BLaER1 (cell line): ENCODE data around the gene AADAC.
"Not testable (repeated sequence)": the region's sequence is repeated elsewhere in the genome, so short reads cannot be mapped to it uniquely, and the experiment has no call there.

Experiments
- H3K27ac ChIP-seq: shearing (Covaris generic); formaldehyde crosslinking; 2 replicates; pipeline ENCODE4 v1.8.1; 2022
- H3K27me3 ChIP-seq: shearing (Covaris generic); formaldehyde crosslinking; 2 replicates; pipeline ENCODE4 v1.8.1; 2022
- H3K36me3 ChIP-seq: shearing (Covaris generic); formaldehyde crosslinking; 2 replicates; pipeline ENCODE4 v1.8.1; 2022
- H3K4me1 ChIP-seq: shearing (Covaris generic); formaldehyde crosslinking; 2 replicates; pipeline ENCODE4 v1.8.1; 2022
- H3K4me2 ChIP-seq: shearing (Covaris generic); formaldehyde crosslinking; 2 replicates; pipeline ENCODE4 v1.8.1; 2022
- H3K4me3 ChIP-seq: shearing (Covaris generic); formaldehyde crosslinking; 2 replicates; pipeline ENCODE4 v1.8.1; 2022
- H3K9ac ChIP-seq: shearing (Covaris generic); formaldehyde crosslinking; 2 replicates; pipeline ENCODE4 v1.8.1; 2022
- H3K9me3 ChIP-seq: shearing (Covaris generic); formaldehyde crosslinking; 2 replicates; pipeline ENCODE4 v1.8.1; 2022
- H4K20me1 ChIP-seq: shearing (Covaris generic); formaldehyde crosslinking; 2 replicates; pipeline ENCODE4 v1.8.1; 2022
- Cebpa-rat ChIP-seq: shearing (Covaris generic); IDR thresholded peaks from 2 replicates; pipeline ENCODE4 v1.8.1; 2022

Gene AADAC

DNA sequence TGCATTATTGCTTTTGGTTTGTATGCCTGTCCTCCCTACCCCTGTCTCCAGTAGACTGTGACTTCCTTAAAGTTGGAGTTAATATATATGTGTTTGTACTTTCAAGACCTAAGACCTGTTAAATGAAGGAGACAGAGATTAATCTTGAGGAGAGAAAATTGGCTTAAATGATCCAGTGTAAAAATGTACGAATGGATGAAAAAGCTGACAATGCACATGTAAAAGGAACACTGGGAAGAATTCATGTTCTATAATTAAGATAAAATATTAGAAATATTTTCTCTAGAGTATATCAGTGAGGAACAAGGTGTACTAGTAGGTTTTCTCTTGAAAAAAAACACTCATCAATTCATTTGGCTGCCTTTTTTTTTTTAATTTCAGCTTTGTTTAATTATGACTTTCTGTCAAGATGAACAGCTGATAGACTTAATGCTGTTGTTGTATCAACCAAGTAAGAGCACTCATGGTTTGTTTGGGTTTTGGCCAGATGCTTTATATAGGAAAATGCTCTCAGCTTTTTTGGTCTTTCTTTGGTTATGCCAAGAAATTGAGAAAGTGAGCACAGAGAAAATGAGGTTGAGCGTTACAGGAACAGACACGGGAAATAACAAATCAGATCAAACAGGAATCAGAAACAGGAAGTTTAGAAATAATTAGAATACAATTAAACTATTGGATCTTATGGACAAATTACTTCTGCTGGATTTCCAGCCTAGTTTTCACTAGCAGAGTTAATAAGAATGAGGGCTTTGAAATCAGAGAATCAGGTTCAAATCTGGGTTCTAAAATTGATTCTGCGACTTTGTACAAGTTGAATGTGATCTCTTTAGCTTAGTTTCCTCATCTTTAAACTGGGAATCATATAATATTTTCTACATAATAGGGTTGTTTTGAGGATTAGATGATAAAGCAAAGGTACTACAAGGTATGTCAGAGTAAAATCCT lies 38.3 kb upstream of the AADAC start:
- H3K27ac ChIP-seq = no peak overlapping the region

DNA sequence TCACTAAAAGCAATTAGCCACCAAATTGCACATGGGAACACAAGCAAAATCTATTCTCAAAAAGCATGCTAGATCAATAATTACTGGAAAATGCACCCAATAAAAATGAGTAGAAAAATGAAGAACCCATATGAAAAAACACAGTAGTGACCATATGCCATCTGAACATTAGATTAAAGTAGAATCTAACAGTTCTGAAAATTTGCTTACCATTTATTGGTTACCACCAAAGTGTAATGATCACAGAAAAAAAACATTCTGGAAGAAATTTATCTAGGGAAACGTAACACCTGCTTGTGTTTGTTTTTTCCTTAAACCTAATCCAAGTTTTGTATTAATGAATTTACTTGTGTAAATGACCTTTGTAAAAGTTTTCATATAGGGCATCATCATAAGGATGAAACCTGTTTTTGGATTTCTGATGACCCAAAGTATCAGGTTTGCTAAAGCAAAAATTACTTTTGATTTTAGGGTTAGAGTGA lies 37.6 kb upstream of the AADAC start:
- no peak for TF ChIP-seq Cebpa-rat
- H3K9ac ChIP-seq = no peak overlapping the region
- no peaks in the 10 kb centered on the region for H3K36me3 ChIP-seq
- 0 out of 2 replicates have a peak, but pooled peaks cover 2% of the 10 kb centered on the region for H3K4me1 ChIP-seq
- H3K4me2 ChIP-seq = no peak overlapping the region
- H3K9me3 ChIP-seq = no peaks in the 10 kb centered on the region
- no peak overlapping the region for H3K27ac ChIP-seq
- no peak overlapping the region for H3K4me3 ChIP-seq
- no peaks in the 10 kb centered on the region for H4K20me1 ChIP-seq
- H3K27me3 ChIP-seq = no peaks in the 10 kb centered on the region

More for the DNA sequence above, 38.3 kb upstream of the AADAC start:
- Histone ChIP-seq H3K36me3 (no peaks in the 10 kb centered on the region), H3K27me3 (no peaks in the 10 kb centered on the region), H3K4me1 (peaks cover 7% of the 10 kb centered on the region; the same call in 1 of the 2 replicates), H3K4me3 (no peak overlapping the region), H4K20me1 (no peaks in the 10 kb centered on the region), H3K9ac (no peak overlapping the region), H3K4me2 (no peak overlapping the region), H3K9me3 (no peaks in the 10 kb centered on the region)
- TF ChIP-seq Cebpa-rat = no peak

DNA sequence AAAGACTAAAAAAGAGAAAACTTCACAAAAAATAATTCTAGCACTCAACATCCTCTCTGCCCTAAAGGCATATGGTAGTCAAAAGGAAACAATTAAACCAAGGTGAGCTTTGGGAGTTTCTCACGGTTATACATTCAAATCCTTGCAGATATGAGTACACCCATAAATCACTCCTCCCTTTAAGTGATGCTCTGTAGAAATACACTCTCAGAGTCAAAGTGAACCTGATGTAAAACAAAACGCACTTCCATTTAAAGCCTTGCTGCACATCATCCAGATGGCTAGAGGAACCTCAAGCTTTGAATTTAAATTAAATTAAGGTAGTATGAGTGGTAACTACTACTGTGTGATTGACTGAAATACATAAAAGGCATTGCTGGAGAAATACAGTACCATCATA lies 36.0 kb upstream of the AADAC start:
- Histone ChIP-seq H3K4me1 (no peaks in the 10 kb centered on the region), H3K27ac (no peak overlapping the region), H3K9ac (no peak overlapping the region), H3K36me3 (no peaks in the 10 kb centered on the region), H3K27me3 (no peaks in the 10 kb centered on the region), H3K4me3 (no peak overlapping the region), H3K4me2 (no peak overlapping the region), H3K9me3 (no peaks in the 10 kb centered on the region), H4K20me1 (no peaks in the 10 kb centered on the region)
- TF ChIP-seq Cebpa-rat = no peak

DNA sequence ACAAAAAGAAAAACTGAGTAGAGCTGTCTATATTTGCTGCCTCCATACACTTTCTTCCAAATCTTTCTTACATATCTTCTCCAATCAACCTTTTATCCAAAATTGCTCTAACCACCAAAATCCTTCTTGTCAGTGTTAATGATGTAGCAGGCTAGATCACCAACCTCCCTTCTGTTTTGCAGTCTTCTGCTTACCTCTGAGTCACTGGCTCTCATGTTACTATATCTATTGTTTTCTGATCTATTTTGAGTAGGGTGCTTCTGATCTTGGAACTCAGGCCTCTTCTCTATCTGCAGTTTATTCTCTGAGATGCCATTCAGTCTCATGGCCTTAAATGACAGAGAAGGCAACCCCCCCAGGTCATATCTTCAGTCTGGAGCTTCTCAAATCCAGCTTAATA lies 26.3 kb upstream of the AADAC start:
- no peak overlapping the region for H3K4me2 ChIP-seq
- no peaks in the 10 kb centered on the region for H3K36me3 ChIP-seq
- H3K9me3 ChIP-seq = peaks cover 5% of the 10 kb centered on the region; the same call in 1 of the 2 replicates
- H3K27ac ChIP-seq = no peak overlapping the region
- no peak overlapping the region for H3K4me3 ChIP-seq
- H4K20me1 ChIP-seq = no peaks in the 10 kb centered on the region
- no peak for TF ChIP-seq Cebpa-rat
- H3K4me1 ChIP-seq = no peaks in the 10 kb centered on the region
- H3K27me3 ChIP-seq = no peaks in the 10 kb centered on the region
- H3K9ac ChIP-seq = no peak overlapping the region

DNA sequence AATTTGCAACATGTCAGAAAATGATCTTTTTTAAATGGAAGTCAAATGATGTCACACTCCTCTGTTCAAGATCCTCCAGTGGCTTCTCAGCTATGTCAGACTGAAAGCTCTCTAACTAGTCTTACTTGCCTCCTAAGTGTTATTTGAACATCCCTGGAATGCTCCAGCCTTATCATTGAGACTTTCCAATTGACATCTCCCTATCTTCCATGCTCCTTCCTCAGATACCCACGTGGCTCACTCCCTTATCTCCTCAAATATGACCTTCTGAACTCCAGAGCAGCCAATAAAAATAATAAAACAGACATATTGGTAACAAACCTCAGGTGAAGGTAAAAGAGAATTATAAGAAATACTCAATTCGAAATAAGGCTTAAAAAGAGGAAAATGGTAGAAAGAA lies 25.5 kb upstream of the AADAC start:
- H3K36me3 ChIP-seq = no peaks in the 10 kb centered on the region
- H3K4me3 ChIP-seq = no peak overlapping the region
- no peak for TF ChIP-seq Cebpa-rat
- no peaks in the 10 kb centered on the region for H3K4me1 ChIP-seq
- H4K20me1 ChIP-seq = no peaks in the 10 kb centered on the region
- H3K9me3 ChIP-seq = peaks cover 5% of the 10 kb centered on the region; the same call in 1 of the 2 replicates
- H3K4me2 ChIP-seq = no peak overlapping the region
- H3K27ac ChIP-seq = no peak overlapping the region
- H3K9ac ChIP-seq = no peak overlapping the region
- H3K27me3 ChIP-seq = no peaks in the 10 kb centered on the region

DNA sequence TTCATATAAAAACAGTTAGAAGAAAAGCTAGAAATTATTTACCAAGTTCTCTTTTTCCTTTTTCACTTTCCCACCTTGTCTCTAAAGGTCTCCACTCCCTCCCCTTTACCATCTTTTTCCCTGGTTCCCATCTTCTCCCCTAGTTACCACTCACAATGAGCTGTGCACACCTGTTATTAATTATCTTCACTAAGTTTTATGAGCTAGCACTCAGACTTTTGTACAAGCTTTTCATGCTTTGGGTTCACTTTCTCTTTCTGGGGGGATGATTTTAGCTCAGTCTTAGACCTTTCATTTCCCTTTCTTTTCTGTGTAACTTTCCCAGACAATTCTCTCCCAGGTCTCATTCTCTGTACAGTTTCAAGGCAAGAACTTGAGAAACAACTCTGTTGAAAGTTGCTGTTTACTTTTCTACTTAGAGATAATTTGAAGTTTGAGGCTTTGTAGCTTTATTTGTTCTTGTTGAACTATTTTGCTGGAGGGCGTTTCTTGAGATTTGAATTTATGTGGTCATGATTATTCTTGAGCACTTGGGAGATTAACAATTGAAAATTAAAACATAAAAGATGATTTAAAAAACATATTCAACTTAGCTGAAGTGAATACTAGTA lies 24.0 kb upstream of the AADAC start:
- Histone ChIP-seq H3K9me3 (peaks cover 5% of the 10 kb centered on the region; the same call in 1 of the 2 replicates), H3K27ac (no peak overlapping the region), H3K4me3 (no peak overlapping the region), H3K4me2 (no peak overlapping the region), H3K36me3 (no peaks in the 10 kb centered on the region), H3K27me3 (no peaks in the 10 kb centered on the region), H4K20me1 (no peaks in the 10 kb centered on the region), H3K4me1 (no peaks in the 10 kb centered on the region), H3K9ac (no peak overlapping the region)
- no peak for TF ChIP-seq Cebpa-rat

DNA sequence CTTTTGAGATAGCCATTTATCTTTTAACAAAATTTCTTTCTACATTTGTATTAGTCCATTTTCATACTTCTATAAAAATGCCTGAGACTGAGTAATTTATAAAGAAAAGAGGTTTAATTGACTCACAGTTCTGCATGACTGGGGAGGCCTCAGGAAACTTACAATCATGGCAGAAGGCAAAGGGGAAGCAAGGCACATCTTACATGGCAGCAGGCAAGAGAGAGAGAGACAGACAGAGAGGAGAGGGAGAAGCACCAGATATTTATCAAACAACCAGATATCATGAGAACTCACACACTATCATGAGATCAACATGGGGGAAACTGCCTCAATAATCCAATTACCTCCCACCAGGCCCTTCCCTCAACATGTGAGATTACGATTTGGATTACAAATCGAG lies 23.2 kb upstream of the AADAC start:
- H3K27me3 ChIP-seq, H3K36me3 ChIP-seq, H3K9ac ChIP-seq, H3K4me1 ChIP-seq, H4K20me1 ChIP-seq, H3K27ac ChIP-seq, H3K9me3 ChIP-seq, H3K4me2 ChIP-seq, H3K4me3 ChIP-seq: not testable (repeated sequence)

DNA sequence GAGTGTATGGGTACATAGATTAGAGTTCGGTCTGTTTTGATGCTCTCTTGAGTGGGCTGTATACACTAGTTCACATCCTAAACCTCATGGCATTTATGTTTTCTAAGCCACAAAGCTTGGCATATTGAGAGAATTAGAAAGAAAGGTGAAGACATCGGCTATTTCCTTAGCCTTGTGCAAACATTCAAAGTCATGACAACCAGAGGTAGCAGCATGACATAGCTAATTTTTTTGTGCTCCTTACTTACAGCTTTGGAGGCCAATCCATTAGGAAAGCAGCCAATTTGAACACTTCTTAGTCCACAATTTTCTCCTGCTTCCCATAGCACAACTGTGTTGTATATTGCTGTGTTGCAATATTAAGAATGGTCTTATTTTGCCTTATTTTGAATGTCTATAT lies 21.5 kb upstream of the AADAC start:
- Histone ChIP-seq H3K27me3 (no peaks in the 10 kb centered on the region), H4K20me1 (no peaks in the 10 kb centered on the region), H3K4me3 (no peak overlapping the region), H3K4me2 (no peak overlapping the region), H3K9me3 (peaks cover 5% of the 10 kb centered on the region; the same call in 1 of the 2 replicates), H3K36me3 (no peaks in the 10 kb centered on the region), H3K27ac (no peak overlapping the region), H3K4me1 (no peaks in the 10 kb centered on the region), H3K9ac (no peak overlapping the region)
- TF ChIP-seq Cebpa-rat = no peak

DNA sequence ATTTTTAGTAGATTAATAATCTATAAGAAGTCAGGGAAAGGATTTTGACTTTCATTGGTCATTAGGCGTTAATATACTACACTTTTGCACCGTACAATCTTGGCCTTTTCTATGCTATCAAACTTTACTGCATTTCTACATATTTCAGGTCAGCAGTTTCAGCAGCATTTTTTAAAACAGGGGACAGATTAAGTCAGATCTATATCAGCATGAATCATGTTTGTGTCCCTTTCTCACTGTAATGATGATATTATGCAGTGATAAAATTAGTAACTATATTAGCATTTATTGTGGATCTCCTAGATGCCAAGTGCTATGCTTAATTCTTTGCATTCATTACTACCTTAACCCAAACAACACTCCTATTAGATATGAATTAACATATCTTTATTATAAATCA lies 20.3 kb upstream of the AADAC start:
- Histone ChIP-seq H3K4me2 (no peak overlapping the region), H4K20me1 (no peaks in the 10 kb centered on the region), H3K27ac (no peak overlapping the region), H3K4me3 (no peak overlapping the region), H3K4me1 (no peaks in the 10 kb centered on the region), H3K9ac (no peak overlapping the region), H3K9me3 (peaks cover 5% of the 10 kb centered on the region; the same call in 1 of the 2 replicates), H3K36me3 (no peaks in the 10 kb centered on the region), H3K27me3 (no peaks in the 10 kb centered on the region)
- TF ChIP-seq Cebpa-rat = no peak

DNA sequence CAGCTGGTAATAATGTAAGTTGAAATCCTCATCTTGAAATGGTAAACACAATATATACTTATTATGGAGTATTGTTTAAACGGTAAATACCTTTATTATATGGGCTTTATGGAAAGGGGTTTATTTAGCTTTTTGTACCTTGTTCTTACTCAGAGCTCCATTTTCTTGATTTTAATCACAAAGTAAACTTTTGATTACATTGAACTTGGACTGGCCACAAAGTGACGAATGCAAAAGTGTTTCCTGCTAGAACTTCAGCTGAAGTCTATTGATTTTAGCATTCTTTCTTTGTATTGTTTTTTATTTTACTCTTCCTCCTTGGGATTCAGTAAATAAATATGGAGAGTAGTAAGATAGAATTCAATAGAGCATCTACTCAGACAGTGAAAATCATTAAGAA lies 19.8 kb upstream of the AADAC start:
- TF ChIP-seq Cebpa-rat = no peak
- no peak overlapping the region for H3K4me2 ChIP-seq

More for the DNA sequence above, 19.8 kb upstream of the AADAC start:
- Histone ChIP-seq H3K9me3 (peaks cover 5% of the 10 kb centered on the region; the same call in 1 of the 2 replicates), H3K9ac (no peak overlapping the region), H3K4me3 (no peak overlapping the region), H3K36me3 (no peaks in the 10 kb centered on the region), H3K27me3 (no peaks in the 10 kb centered on the region), H3K27ac (no peak overlapping the region), H4K20me1 (no peaks in the 10 kb centered on the region), H3K4me1 (no peaks in the 10 kb centered on the region)
